ENCODE measurements around the gene BBOF1. TPM values are rescaled to one million over a fixed set of nuclear protein-coding genes. Genes with fewer than 3 reads are reported as not detected.

Gene BBOF1
- total RNA-seq, 1 donor from 2014 or later, result 5.7 TPM

- FAIRE-seq, result no peak
Observed at GRCh38 chr14:74048281-74048680, 29.1 kb downstream of the BBOF1 start.

GRCh38 chr14:74049876-74050495 is 30.8 kb downstream of the BBOF1 start:
- peaks cover 5% of the 10 kb centered on the region for H3K4me1 Mint-ChIP-seq (ENCODE audit: low read depth, unreplicated experiment)
- Histone ChIP-seq H3K36me3 (ENCODE audit: insufficient read depth, low read length) (no peaks in the 10 kb centered on the region), H3K27me3 (ENCODE audit: insufficient read depth, low read length) (no peaks in the 10 kb centered on the region), H3K79me2 (ENCODE audit: insufficient read depth, low read length) (no peaks in the 10 kb centered on the region), H3K4me1 (ENCODE audit: insufficient read depth, low read length) (peaks cover 4% of the 10 kb centered on the region), H3K4me2 (ENCODE audit: low read length) (no peak overlapping the region), H3K4me3 (ENCODE audit: insufficient read depth, low read depth, low read length) (no peak overlapping the region), H3K9ac (ENCODE audit: low read length) (no peak overlapping the region), H2AFZ (ENCODE audit: low read depth, low read length) (no peak overlapping the region), H4K20me1 (ENCODE audit: insufficient read depth, low read length) (no peaks in the 10 kb centered on the region), H3K9me3 (ENCODE audit: insufficient read depth, low read depth, low read length) (no peaks in the 10 kb centered on the region), H3K27ac (ENCODE audit: low read depth, low read length) (no peak overlapping the region)
- DNase-seq (ENCODE audit: low read depth) (no peak), FAIRE-seq (no peak)
- no peaks in the 10 kb centered on the region for H3K9me3 Mint-ChIP-seq (ENCODE audit: unreplicated experiment)
- H3K36me3 Mint-ChIP-seq (ENCODE audit: low read depth, unreplicated experiment), result peaks cover 3% of the 10 kb centered on the region
- no peak overlapping the region for H3K27ac Mint-ChIP-seq (ENCODE audit: unreplicated experiment)
- TF ChIP-seq EZH2 (IDR thresholded peaks at IDR 0.05; ENCODE audit: insufficient read depth, low read length), result no peak
- TF ChIP-seq CTCF (IDR thresholded peaks at IDR 0.05; ENCODE audit: insufficient read depth, low read depth, low read length), result no peak
- no peak overlapping the region for H3K4me3 Mint-ChIP-seq (ENCODE audit: unreplicated experiment)
- no peaks in the 10 kb centered on the region for H3K27me3 Mint-ChIP-seq (ENCODE audit: low read depth, unreplicated experiment)

More at GRCh38 chr14:74048281-74048680, 29.1 kb downstream of the BBOF1 start:
- Histone ChIP-seq H3K79me2 (ENCODE audit: insufficient read depth, low read length) (no peaks in the 10 kb centered on the region), H3K9ac (ENCODE audit: low read length) (no peak overlapping the region), H3K27ac (ENCODE audit: low read depth, low read length) (peak overlapping the region; percentile 9), H4K20me1 (ENCODE audit: insufficient read depth, low read length) (no peaks in the 10 kb centered on the region), H3K4me2 (ENCODE audit: low read length) (peak overlapping the region; percentile 30), H3K36me3 (ENCODE audit: insufficient read depth, low read length) (no peaks in the 10 kb centered on the region), H3K4me1 (ENCODE audit: insufficient read depth, low read length) (peaks cover 4% of the 10 kb centered on the region), H2AFZ (ENCODE audit: low read depth, low read length) (no peak overlapping the region), H3K4me3 (ENCODE audit: insufficient read depth, low read depth, low read length) (no peak overlapping the region), H3K9me3 (ENCODE audit: insufficient read depth, low read depth, low read length) (no peaks in the 10 kb centered on the region), H3K27me3 (ENCODE audit: insufficient read depth, low read length) (no peaks in the 10 kb centered on the region)
- TF ChIP-seq EZH2 (IDR thresholded peaks at IDR 0.05; ENCODE audit: insufficient read depth, low read length) (no peak), CTCF (IDR thresholded peaks at IDR 0.05; ENCODE audit: insufficient read depth, low read depth, low read length) (peak; percentile 19)
- Mint-ChIP-seq H3K9me3 (ENCODE audit: unreplicated experiment) (no peaks in the 10 kb centered on the region), H3K27me3 (ENCODE audit: low read depth, unreplicated experiment) (no peaks in the 10 kb centered on the region), H3K4me3 (ENCODE audit: unreplicated experiment) (peak overlapping the region; percentile 27), H3K36me3 (ENCODE audit: low read depth, unreplicated experiment) (peaks cover 3% of the 10 kb centered on the region), H3K27ac (ENCODE audit: unreplicated experiment) (no peak overlapping the region), H3K4me1 (ENCODE audit: low read depth, unreplicated experiment) (peaks cover 5% of the 10 kb centered on the region)
- DNase-seq (ENCODE audit: low read depth), result peak; percentile 14

GRCh38 chr14:74062809-74063150 is 43.6 kb downstream of the BBOF1 start:
- H3K27me3 Mint-ChIP-seq (ENCODE audit: low read depth, unreplicated experiment), result no peaks in the 10 kb centered on the region
- Histone ChIP-seq H3K27ac (ENCODE audit: low read depth, low read length) (no peak overlapping the region), H3K9ac (ENCODE audit: low read length) (no peak overlapping the region), H3K4me1 (ENCODE audit: insufficient read depth, low read length) (peaks cover 8% of the 10 kb centered on the region), H2AFZ (ENCODE audit: low read depth, low read length) (no peak overlapping the region), H3K36me3 (ENCODE audit: insufficient read depth, low read length) (no peaks in the 10 kb centered on the region), H3K27me3 (ENCODE audit: insufficient read depth, low read length) (no peaks in the 10 kb centered on the region), H3K4me3 (ENCODE audit: insufficient read depth, low read depth, low read length) (no peak overlapping the region), H3K79me2 (ENCODE audit: insufficient read depth, low read length) (no peaks in the 10 kb centered on the region), H3K4me2 (ENCODE audit: low read length) (no peak overlapping the region), H3K9me3 (ENCODE audit: insufficient read depth, low read depth, low read length) (no peaks in the 10 kb centered on the region), H4K20me1 (ENCODE audit: insufficient read depth, low read length) (no peaks in the 10 kb centered on the region)
- FAIRE-seq (no peak), DNase-seq (ENCODE audit: low read depth) (no peak)
- peaks cover 6% of the 10 kb centered on the region for H3K4me1 Mint-ChIP-seq (ENCODE audit: low read depth, unreplicated experiment)
- H3K4me3 Mint-ChIP-seq (ENCODE audit: unreplicated experiment), result no peak overlapping the region
- TF ChIP-seq CTCF (IDR thresholded peaks at IDR 0.05; ENCODE audit: insufficient read depth, low read depth, low read length) (no peak), EZH2 (IDR thresholded peaks at IDR 0.05; ENCODE audit: insufficient read depth, low read length) (no peak)
- H3K27ac Mint-ChIP-seq (ENCODE audit: unreplicated experiment), result no peak overlapping the region
- peaks cover 8% of the 10 kb centered on the region for H3K36me3 Mint-ChIP-seq (ENCODE audit: low read depth, unreplicated experiment)
- H3K9me3 Mint-ChIP-seq (ENCODE audit: unreplicated experiment), result no peaks in the 10 kb centered on the region

Data from astrocyte (in vitro differentiated cells and primary cell).